HepG2 (cell line): ENCODE data around the gene ZNF541. TPM values are rescaled to one million over a fixed set of nuclear protein-coding genes. Genes with fewer than 3 reads are reported as not detected.

Source experiments
- ATAC-seq: fragments of 200-7000 bp; cut with Tn5 transposase; 3 replicates; pipeline ENCODE4 v1.9.1; 2020; ENCODE audit warnings: mild to moderate bottlenecking, moderate library complexity
- Bru-seq: library from RNA; stranded (reverse); fragments of 400-500 nt; gene quantifications from one replicate; lab custom pipeline; 2021; lab: Mats Ljungman, UMichigan
- BruChase-seq, 2 experiments: library from RNA; stranded (reverse); fragments of 400-500 nt; gene quantifications; one replicate each; lab custom pipeline; 2021; lab: Mats Ljungman, UMichigan
- BruUV-seq: library from RNA; stranded (reverse); fragments of 400-500 nt; replicated peaks from 2 replicates; lab custom pipeline; 2021; lab: Mats Ljungman, UMichigan
- CTCF ChIA-PET: fragments of 300-600 bp; formaldehyde crosslinking; extraction: SDS; loops from one replicate; lab custom pipeline; 2021; ENCODE audit warnings: low total read pairs, inconsistent platforms, low intra/inter-chr PET ratio; lab: Yijun Ruan, JAX
- POLR2A ChIA-PET: fragments of 350-600 bp; sonication (Branson Sonifier 250); formaldehyde crosslinking; loops from one replicate; lab custom pipeline; 2020; ENCODE audit warnings: antibody characterized with exemption, inconsistent platforms; lab: Yijun Ruan, JAX
- DNase-seq: peaks from one replicate; pipeline ENCODE4 v3.0.0-alpha.2; 2015; ENCODE audit warnings: low spot score
- FAIRE-seq: peaks from 3 replicates; lab custom pipeline; 2011; peaks lifted over from hg19 to GRCh38; lab: Jason Lieb, UNC
- H2AFZ ChIP-seq: one replicate; pipeline ENCODE4 v1.6.1; 2011; ENCODE audit warnings: low read length, inconsistent platforms
- H3K27ac ChIP-seq: fragments of 300-600 bp; 3 replicates; pipeline ENCODE4 v1.8.0; 2011; ENCODE audit warnings: mixed run types, mild to moderate bottlenecking, mixed read lengths, low read length, inconsistent platforms; ENCODE audit not compliant: insufficient read depth; ENCODE audit errors: extremely low read length
- H3K27me3 ChIP-seq, 2 experiments: fragments of 200-600 bp in 1 of 2; 2 replicates in 1 of 2; 3 replicates in 1 of 2; pipeline versions ENCODE4 v1.6.0 to v1.8.0; 2011; ENCODE audit warnings: low read length in 2 of 2, mild to moderate bottlenecking in 2 of 2, moderate library complexity in 2 of 2, inconsistent platforms in 1 of 2; ENCODE audit not compliant: insufficient read depth in 2 of 2, control insufficient read depth in 1 of 2
- H3K36me3 ChIP-seq, 2 experiments: fragments of 200-600 bp in 1 of 2; replicated peaks in 1 of 2; 2 replicates in 1 of 2; 3 replicates in 1 of 2; pipeline versions ENCODE4 v1.5.1 to v1.8.0; 2011; ENCODE audit warnings: low read length in 2 of 2, inconsistent platforms in 1 of 2; ENCODE audit not compliant: insufficient read depth in 2 of 2, control insufficient read depth in 1 of 2
- H3K4me1 ChIP-seq: 2 replicates; pipeline ENCODE4 v1.5.1; 2012; ENCODE audit warnings: low read length, inconsistent platforms; ENCODE audit not compliant: insufficient read depth
- H3K4me2 ChIP-seq: 2 replicates; pipeline ENCODE4 v1.6.0; 2011; ENCODE audit warnings: low read depth, low read length, inconsistent platforms
- H3K4me3 ChIP-seq, 3 experiments: fragments of 200-600 bp in 1 of 3; sonication (generic), shearing (Covaris generic) in 1 of 3; replicated peaks in 1 of 3; 2 replicates each; pipeline ENCODE4 v1.5.1; 2011 to 2016; ENCODE audit warnings: low read length in 3 of 3, inconsistent platforms in 2 of 3, low read depth in 2 of 3, mild to moderate bottlenecking in 2 of 3, control low read depth in 1 of 3, mixed read lengths in 1 of 3; ENCODE audit not compliant: insufficient read depth in 1 of 3
- H3K79me2 ChIP-seq: one replicate; pipeline ENCODE4 v1.6.1; 2011; ENCODE audit warnings: low read length, inconsistent platforms; ENCODE audit not compliant: insufficient read depth
- H3K9ac ChIP-seq: 2 replicates; pipeline ENCODE4 v1.6.0; 2011; ENCODE audit warnings: mild to moderate bottlenecking, low read depth, low read length, inconsistent platforms; ENCODE audit not compliant: insufficient read depth
- H3K9me3 ChIP-seq: 2 replicates; pipeline ENCODE4 v1.5.1; 2012; ENCODE audit warnings: mild to moderate bottlenecking, low read length
- H4K20me1 ChIP-seq: 2 replicates; pipeline ENCODE4 v1.6.0; 2011; ENCODE audit warnings: inconsistent platforms, mild to moderate bottlenecking, low read length, moderate library complexity; ENCODE audit not compliant: insufficient read depth
- HNF1B ChIP-seq: sonication (generic); formaldehyde crosslinking; IDR thresholded peaks from 2 replicates; pipeline ENCODE4 v1.5.1; 2020; ENCODE audit warnings: mild to moderate bottlenecking, moderate library complexity, missing genetic modification reagents
- PITX1 ChIP-seq: sonication (generic); formaldehyde crosslinking; IDR thresholded peaks from 2 replicates; pipeline ENCODE4 v1.5.1; 2020; ENCODE audit warnings: mild to moderate bottlenecking, missing genetic modification reagents
- RFXANK ChIP-seq: IDR thresholded peaks from 2 replicates; pipeline ENCODE4 v1.6.1; 2016
- SIN3A ChIP-seq: IDR thresholded peaks from 2 replicates; pipeline ENCODE4 v1.6.1; 2011; ENCODE audit warnings: low read depth, mild to moderate bottlenecking, control low read depth, low read length, borderline replicate concordance
- SP1 ChIP-seq, 2 experiments: fragments of 450-650 bp in 1 of 2; sonication (generic) in 1 of 2; formaldehyde crosslinking in 1 of 2; IDR thresholded peaks; 2 replicates each; pipeline versions ENCODE4 v1.4.0 to v1.6.1; 2016 to 2020; ENCODE audit warnings: missing genetic modification reagents in 1 of 2
- ZNF30 ChIP-seq: sonication (generic); formaldehyde crosslinking; IDR thresholded peaks from 2 replicates; pipeline ENCODE4 v1.5.0; 2020; ENCODE audit warnings: mild to moderate bottlenecking, missing genetic modification reagents
- WGBS: methylation state at CpG from one replicate; pipeline ENCODE4 v1.1.6; 2017; ENCODE audit warnings: low lambda C conversion rate; 5-methylcytosine and 5-hydroxymethylcytosine counted together
- in situ Hi-C: cut with HindIII; loops from 2 replicates; pipeline ENCODE4 v1.10.0; 2017; ENCODE audit warnings: low pct_unique_long_range_greater_than_20kb; ENCODE audit not compliant: extremely low pct_ligation_motif_present
- intact Hi-C: fragments of 100-400 bp; cut with micrococcal nuclease; formaldehyde crosslinking; loops from one replicate; pipeline ENCODE4 v1.10.0; 2022; ENCODE audit not compliant: unreplicated experiment
- long read RNA-seq, 2 experiments: library from RNA in 1 of 2; library from polyadenylated mRNA in 1 of 2; stranded (forward) in 1 of 2; unstranded in 1 of 2; transcript quantifications; one replicate each; pipeline ENCODE4 v2.0.0, GENCODE V29; 2019 to 2022
- polyA minus RNA-seq, 3 experiments: library from RNA; depleted of rRNA, polyadenylated mRNA; stranded (reverse); fragments of >200 nt; gene quantifications; 2 replicates each; pipeline ENCODE4 v1.2.3, GENCODE V29; 2011; ENCODE audit warnings: low replicate concordance in 1 of 3
- polyA plus RNA-seq, 8 experiments: library from polyadenylated mRNA; depleted of rRNA in 3 of 8; stranded (reverse) in 7 of 8; unstranded in 1 of 8; fragments of >200 nt; fragmentation: Illumina TruSeq in 4 of 8; extraction: Trizol in 4 of 8; gene quantifications; 2 replicates each; pipeline versions ENCODE4 v1.2.1 to v1.2.3, GENCODE V29; 2011 to 2016; ENCODE audit warnings: low read depth in 4 of 8, missing spikeins in 1 of 8, mixed read lengths in 1 of 8; ENCODE audit not compliant: insufficient read depth in 1 of 8
- total RNA-seq, 5 experiments: library from RNA; depleted of rRNA; stranded (reverse); fragments of >200 nt; fragmentation: Illumina TruSeq; extraction: Trizol; gene quantifications; 2 replicates each; pipeline ENCODE4 v1.2.3, GENCODE V29; 2016; ENCODE audit warnings: low read depth in 1 of 5
- TF ChIP-seq, protein P1 (sequence below): sonication (generic); formaldehyde crosslinking; IDR thresholded peaks from 2 replicates; pipeline ENCODE4 v1.5.0; 2020; ENCODE audit warnings: missing genetic modification reagents

ZNF541 gene, protein sequence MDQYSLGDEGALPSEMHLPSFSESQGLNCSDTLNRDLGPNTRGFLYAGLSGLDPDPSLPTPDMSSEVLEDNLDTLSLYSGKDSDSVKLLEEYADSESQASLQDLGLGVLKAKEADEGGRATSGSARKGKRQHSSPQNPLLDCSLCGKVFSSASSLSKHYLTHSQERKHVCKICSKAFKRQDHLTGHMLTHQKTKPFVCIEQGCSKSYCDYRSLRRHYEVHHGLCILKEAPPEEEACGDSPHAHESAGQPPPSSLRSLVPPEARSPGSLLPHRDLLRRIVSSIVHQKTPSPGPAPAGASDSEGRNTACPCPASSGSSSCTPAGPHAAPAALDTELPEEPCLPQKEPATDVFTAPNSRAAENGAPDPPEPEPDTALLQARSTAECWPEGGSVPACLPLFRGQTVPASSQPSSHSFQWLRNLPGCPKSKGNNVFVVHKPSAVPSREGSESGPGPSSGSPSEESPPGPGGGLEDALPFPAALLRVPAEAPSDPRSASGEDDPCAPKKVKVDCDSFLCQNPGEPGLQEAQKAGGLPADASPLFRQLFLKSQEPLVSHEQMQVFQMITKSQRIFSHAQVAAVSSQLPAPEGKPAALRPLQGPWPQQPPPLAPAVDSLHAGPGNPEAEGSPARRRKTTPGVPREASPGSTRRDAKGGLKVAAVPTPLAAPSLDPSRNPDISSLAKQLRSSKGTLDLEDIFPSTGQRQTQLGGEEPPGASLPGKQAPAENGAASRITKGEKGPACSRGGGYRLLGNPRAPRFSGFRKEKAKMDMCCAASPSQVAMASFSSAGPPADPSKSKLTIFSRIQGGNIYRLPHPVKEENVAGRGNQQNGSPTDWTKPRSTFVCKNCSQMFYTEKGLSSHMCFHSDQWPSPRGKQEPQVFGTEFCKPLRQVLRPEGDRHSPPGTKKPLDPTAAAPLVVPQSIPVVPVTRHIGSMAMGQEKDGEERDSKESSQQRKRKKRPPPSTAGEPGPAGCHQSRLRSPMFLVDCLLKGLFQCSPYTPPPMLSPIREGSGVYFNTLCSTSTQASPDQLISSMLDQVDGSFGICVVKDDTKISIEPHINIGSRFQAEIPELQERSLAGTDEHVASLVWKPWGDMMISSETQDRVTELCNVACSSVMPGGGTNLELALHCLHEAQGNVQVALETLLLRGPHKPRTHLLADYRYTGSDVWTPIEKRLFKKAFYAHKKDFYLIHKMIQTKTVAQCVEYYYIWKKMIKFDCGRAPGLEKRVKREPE (N-terminal part only)
- total RNA-seq (2016; rRNA removed; fragmentation: Illumina TruSeq; extraction: Trizol) (0.04 TPM in 1 of 2 replicates, not detected in the other), polyA plus RNA-seq (2011; rRNA removed) (0.03 and 0.08 TPM in 2 replicates), polyA minus RNA-seq (2011; rRNA and poly(A)+ RNA removed; ENCODE audit: low replicate concordance) (not detected in 2 replicates), Bru-seq, nascent RNA (not detected), BruChase-seq, experiment 1, labeled RNA remaining after a 6-hour chase (percentile 10 among the genes with signal in this experiment), BruChase-seq, experiment 2, labeled RNA remaining after a 2-hour chase (not detected)
- total RNA-seq (2016; cell fraction: cytosol; rRNA removed; fragmentation: Illumina TruSeq; extraction: Trizol; ENCODE audit: low read depth), result not detected in 2 replicates
- not detected in 2 replicates for total RNA-seq (2016; cell fraction: insoluble cytoplasmic fraction; rRNA removed; fragmentation: Illumina TruSeq; extraction: Trizol)
- 0.09 TPM in 1 of 2 replicates, not detected in the other for total RNA-seq (2016; cell fraction: membrane; rRNA removed; fragmentation: Illumina TruSeq; extraction: Trizol)
- not detected in 2 replicates for total RNA-seq (2016; cell fraction: nucleus; rRNA removed; fragmentation: Illumina TruSeq; extraction: Trizol)
- 0.07 and 0.08 TPM in 2 replicates for polyA plus RNA-seq (2011; cell fraction: cytosol; rRNA removed)
- polyA plus RNA-seq (2011; cell fraction: nucleus; rRNA removed), result not detected in 2 replicates
- 0.17 TPM in 1 of 2 replicates, not detected in the other for polyA plus RNA-seq (2012)
- 0.05 TPM in 1 of 2 replicates, not detected in the other for polyA plus RNA-seq (2016; cell fraction: cytosol; fragmentation: Illumina TruSeq; extraction: Trizol; ENCODE audit: low read depth)
- polyA plus RNA-seq (2016; cell fraction: insoluble cytoplasmic fraction; fragmentation: Illumina TruSeq; extraction: Trizol; ENCODE audit: low read depth), result not detected in 2 replicates
- not detected in 2 replicates for polyA plus RNA-seq (2016; cell fraction: membrane; fragmentation: Illumina TruSeq; extraction: Trizol; ENCODE audit: low read depth)
- polyA plus RNA-seq (2016; cell fraction: nucleus; fragmentation: Illumina TruSeq; extraction: Trizol; ENCODE audit: insufficient read depth, low read depth), result not detected in 2 replicates
- polyA minus RNA-seq (2011; cell fraction: cytosol; rRNA and poly(A)+ RNA removed), result not detected in 2 replicates
- not detected in 2 replicates for polyA minus RNA-seq (2011; cell fraction: nucleus; rRNA and poly(A)+ RNA removed)
- long read RNA-seq, experiment 1, result 0 reads
- long read RNA-seq, experiment 2, result 0 reads

DNA sequence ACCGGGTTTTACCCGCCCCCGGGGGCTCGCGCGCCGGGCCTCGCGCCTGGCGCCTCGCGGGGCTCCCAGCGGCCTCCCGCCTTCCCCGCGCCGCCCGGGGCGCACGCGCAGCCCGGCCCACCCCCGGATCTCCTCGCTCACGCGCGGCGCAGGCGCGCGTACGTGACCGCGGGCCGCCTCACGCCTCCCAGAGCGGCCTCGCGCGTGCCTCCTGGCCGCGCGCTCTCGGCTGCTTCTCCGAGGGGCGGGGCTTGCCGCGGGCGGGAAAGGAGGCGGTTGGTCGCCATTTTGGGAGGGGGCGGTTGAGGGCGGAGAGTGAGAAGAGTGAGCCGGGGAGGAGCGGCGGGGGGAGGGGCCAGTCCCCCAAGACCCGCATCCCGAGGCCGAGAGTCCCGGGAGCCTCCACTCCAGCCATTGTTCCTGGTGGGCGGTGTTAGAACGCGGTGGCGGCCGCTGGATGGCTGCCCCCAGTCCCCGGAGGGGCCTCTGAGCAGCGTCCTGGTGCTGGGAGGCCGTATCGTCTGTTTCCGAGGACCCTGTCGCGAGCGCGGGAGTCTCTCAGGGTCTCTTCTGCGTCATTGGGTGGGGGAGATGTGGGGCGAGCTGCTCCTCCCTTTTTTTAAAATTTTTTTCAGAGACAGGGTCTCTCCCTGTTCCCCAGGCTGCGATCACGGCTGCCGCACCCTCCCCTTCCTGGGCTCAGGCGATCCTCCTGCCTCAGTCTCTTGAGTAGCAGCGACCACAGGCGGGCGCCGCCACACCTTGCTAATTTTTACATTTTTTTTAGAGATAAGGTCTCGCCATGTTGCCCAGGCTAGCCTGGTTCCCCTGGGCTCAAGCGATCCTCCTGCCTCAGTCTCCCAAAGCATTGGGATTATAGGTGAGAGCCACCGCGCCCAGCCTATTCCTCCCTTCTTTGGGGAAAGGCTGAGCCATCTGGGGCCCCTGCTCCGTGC, at the start of gene ZNF541:
TSS of gene ZNF541 (minus strand) at position 78 of the 956 bp plus-strand sequence. CDS start 17,292 bp downstream, outside the sequence.
- in situ Hi-C loops, result no loop called here
- no peaks in the 10 kb centered on the region for H3K79me2 ChIP-seq
- H3K4me1 ChIP-seq, result no peaks in the 10 kb centered on the region
- H3K4me3 ChIP-seq, result no peak within 1 kb of the TSS
- no TSS peak for BruUV-seq
- H4K20me1 ChIP-seq, result no peaks in the 10 kb centered on the region
- intact Hi-C loops, result no loop called here
- no peaks in the 10 kb centered on the region for H3K36me3 ChIP-seq
- H2AFZ ChIP-seq, result no peak within 1 kb of the TSS
- no peak within 1 kb of the TSS for H3K27ac ChIP-seq
- POLR2A ChIA-PET, result no interaction called here
- H3K27me3 ChIP-seq, result peaks cover 0 to 4% of the 10 kb centered on the region in 2 experiments; a peak in 1 of 5 replicates
- H3K9me3 ChIP-seq, result no peaks in the 10 kb centered on the region
- H3K4me2 ChIP-seq, result no peak within 1 kb of the TSS
- whole genome bisulfite sequencing, result 80% methylated on average over 82 of the region's 89 CpGs
- ATAC-seq (no peak), FAIRE-seq (no peak), DNase-seq (no peak)
- CTCF ChIA-PET, result no interaction called here
- H3K9ac ChIP-seq, result no peak within 1 kb of the TSS
- TF ChIP-seq RFXANK (CRISPR knock-in tag) (no peak), HNF1B (CRISPR knock-in tag) (no peak), PITX1 (CRISPR knock-in tag) (no peak), SIN3A (no peak), ZNF30 (CRISPR knock-in tag) (no peak), SP1 (IDR thresholded peaks at IDR 0.05) (no peak), SP1 (CRISPR knock-in tag; IDR thresholded peaks at IDR 0.05) (no peak)
- TF ChIP-seq, protein P1, sequence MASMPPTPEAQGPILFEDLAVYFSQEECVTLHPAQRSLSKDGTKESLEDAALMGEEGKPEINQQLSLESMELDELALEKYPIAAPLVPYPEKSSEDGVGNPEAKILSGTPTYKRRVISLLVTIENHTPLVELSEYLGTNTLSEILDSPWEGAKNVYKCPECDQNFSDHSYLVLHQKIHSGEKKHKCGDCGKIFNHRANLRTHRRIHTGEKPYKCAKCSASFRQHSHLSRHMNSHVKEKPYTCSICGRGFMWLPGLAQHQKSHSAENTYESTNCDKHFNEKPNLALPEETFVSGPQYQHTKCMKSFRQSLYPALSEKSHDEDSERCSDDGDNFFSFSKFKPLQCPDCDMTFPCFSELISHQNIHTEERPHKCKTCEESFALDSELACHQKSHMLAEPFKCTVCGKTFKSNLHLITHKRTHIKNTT (CRISPR knock-in tag), result no peak
